HTR-8/SVneo (cell line): Measurements from ENCODE around the gene ZNF160.
"Not testable (repeated sequence)": the region's sequence is repeated elsewhere in the genome, so short reads cannot be mapped to it uniquely, and the experiment has no call there.

Experiments used
- DNase-seq: peaks from one replicate; pipeline ENCODE4 v3.0.0; 2011; ENCODE audit warnings: low spot score, mixed read lengths; ENCODE audit not compliant: insufficient read length
- FAIRE-seq: peaks from 2 replicates; lab custom pipeline; 2011; peaks lifted over from hg19 to GRCh38; lab: Jason Lieb, UNC

Gene ZNF160

DNA sequence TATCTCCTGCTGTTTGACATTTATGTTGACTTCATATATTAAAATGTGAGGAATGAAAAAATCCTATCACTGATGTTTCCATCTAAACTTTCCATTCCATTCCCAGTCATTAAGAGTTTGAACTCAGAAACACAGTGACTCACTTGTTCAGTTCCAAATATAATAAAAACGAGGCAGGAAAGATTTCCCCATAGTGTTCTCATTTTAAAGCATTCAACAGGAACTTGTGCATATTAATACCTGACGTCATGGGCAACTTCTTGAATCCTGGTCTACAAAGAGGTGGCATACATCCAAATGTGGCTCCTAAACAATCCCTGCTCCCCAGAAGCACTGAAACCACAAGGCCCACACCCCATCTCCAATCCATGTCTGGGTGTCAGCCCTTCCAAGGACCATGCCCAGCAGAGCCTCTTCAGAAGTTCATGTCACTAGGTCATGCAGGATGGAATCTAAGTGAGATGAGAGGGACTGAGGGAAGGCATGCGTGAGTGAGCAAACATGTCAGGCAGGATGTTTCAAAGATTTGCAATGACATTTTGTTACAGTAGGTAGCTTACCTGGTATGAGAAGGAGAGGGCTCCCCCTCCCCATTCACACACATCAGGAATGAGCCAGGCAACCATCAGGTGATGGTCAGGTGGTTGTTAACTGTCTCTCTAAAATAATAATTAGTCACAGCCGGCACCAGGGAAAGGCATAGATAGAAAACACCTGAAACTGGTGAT is 68.1 kb downstream of the ZNF160 start:
- no peak for DNase-seq
- no peak for FAIRE-seq

DNA sequence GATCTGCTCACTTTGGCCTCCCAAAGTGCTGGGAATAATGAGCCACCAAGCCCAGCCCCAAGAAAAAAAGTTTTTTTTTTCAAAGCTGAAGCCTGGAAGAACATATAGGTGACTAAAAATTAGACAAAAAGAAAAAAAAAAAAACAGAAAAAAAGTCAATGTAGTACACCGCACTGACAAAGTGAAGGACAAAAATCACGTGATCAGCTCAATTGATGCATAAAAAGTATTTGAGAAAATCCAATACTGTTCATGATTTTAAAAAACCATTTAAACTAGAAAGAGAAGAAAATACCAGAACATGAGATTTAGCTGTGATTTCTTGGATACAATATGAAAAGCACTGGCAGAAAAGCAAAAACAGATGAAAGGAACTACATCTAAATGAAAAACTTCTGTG is 69.2 kb downstream of the ZNF160 start:
- no peak for DNase-seq
- FAIRE-seq = no peak

- not testable (repeated sequence) for DNase-seq, FAIRE-seq
These were observed 74.9 kb downstream of the ZNF160 start for GRCh38 chr19:53028306-53028705.

GRCh38 chr19:53019684-53020083 is 83.5 kb downstream of the ZNF160 start:
- DNase-seq (no peak), FAIRE-seq (no peak)
